KOPT-K1 (cell line): ENCODE results near the gene BSDC1.

Experiments
- H3K27ac ChIP-seq: fragments of 200-600 bp; sonication (generic); 2 replicates; pipeline ENCODE4 v1.5.1; 2016; ENCODE audit warnings: antibody characterized with exemption, mild to moderate bottlenecking, low read depth, low read length; ENCODE audit not compliant: poor library complexity, severe bottlenecking
- H3K36me3 ChIP-seq: fragments of 200-600 bp; sonication (generic); 2 replicates; pipeline ENCODE4 v1.5.1; 2017; ENCODE audit warnings: antibody characterized with exemption, mild to moderate bottlenecking, low read length, moderate library complexity; ENCODE audit not compliant: insufficient read depth
- H3K9me3 ChIP-seq: fragments of 200-600 bp; sonication (generic); 2 replicates; pipeline ENCODE4 v1.5.1; 2017; ENCODE audit warnings: antibody characterized with exemption, low read length, mild to moderate bottlenecking; ENCODE audit not compliant: insufficient read depth, poor library complexity, severe bottlenecking

The BSDC1 gene

GRCh38 chr1:32327204-32327603, 67.0 kb downstream of the BSDC1 start:
- H3K27ac ChIP-seq: no peak overlapping the region
- peaks cover 100% of the 10 kb centered on the region for H3K36me3 ChIP-seq
- no peaks in the 10 kb centered on the region for H3K9me3 ChIP-seq

- H3K27ac ChIP-seq: peak overlapping the region; percentile 40
- no peaks in the 10 kb centered on the region for H3K9me3 ChIP-seq
- peaks cover 96% of the 10 kb centered on the region for H3K36me3 ChIP-seq
These were observed 72.4 kb downstream of the BSDC1 start for GRCh38 chr1:32321712-32322291.

DNA sequence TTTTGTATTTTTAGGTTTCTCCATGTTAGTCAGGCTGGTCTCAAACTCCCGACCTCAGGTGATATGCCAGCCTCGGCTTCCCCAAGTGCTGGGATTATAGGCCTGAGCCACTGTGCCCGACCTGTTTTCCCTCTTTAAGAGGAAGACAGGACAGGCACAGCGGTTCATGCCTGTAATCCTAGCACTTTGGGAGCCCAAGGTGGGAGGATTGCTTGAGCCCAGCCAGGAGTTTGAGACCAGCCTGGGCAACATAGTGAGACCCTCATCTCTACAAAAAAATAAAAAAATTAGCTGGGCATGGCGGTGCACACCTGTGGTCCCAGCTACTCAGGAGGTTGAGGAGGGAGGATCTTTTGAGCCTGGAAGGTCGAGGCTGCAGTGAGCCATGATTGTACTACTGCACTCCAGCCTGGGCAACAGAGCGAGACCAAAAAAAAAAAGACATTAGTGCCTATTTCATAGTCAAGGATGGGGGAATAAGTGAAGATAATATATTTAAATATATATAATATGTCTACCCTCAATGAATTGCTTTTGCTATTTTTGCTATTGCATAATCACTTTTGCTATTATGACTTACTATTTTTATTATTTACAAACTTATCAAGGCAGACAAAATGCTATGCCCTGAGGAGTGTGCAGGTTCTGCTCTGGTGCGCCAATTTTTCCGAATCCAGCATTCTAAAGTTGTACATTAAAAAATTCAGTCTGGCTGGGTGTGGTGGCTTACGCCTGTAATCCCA, 75.9 kb downstream of the BSDC1 start:
- no peak overlapping the region for H3K27ac ChIP-seq
- no peaks in the 10 kb centered on the region for H3K9me3 ChIP-seq
- H3K36me3 ChIP-seq: peaks cover 83% of the 10 kb centered on the region

DNA sequence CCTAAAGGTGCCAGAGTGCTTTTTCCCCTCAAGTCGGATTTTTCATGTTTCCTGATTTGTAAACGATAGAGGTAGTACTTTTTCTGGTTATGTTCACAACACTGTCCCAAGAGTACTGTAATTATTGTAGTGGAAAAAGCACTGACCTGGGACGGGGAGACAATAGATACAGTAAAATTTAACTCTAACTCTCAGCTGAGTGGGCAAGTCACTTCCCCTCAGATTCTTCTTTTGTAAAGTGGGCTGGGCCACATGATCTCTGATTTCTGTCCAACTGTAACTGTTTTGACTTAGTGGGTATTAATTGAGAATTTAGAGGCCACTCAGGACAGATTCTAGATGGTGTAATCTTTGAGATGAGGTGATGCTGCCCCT, 77.4 kb downstream of the BSDC1 start:
- peaks cover 79% of the 10 kb centered on the region for H3K36me3 ChIP-seq
- H3K9me3 ChIP-seq: no peaks in the 10 kb centered on the region
- no peak overlapping the region for H3K27ac ChIP-seq
